ENCODE results near the gene PCK1.
"Not testable (repeated sequence)": the region's sequence is repeated elsewhere in the genome, so short reads cannot be mapped to it uniquely, and the experiment has no call there.

PCK1 gene

GRCh38 chr20:57560554-57561355 is at the start of gene PCK1:
TSS of gene PCK1 (plus strand) at chr20:57561110. CDS start at chr20:57561412, 302 bp downstream.
- no peak for DNase-seq

GRCh38 chr20:57511709-57512108 is 49.2 kb upstream of the PCK1 start:
- not testable (repeated sequence) for DNase-seq

- no peak for DNase-seq
These were observed 48.5 kb upstream of the PCK1 start for GRCh38 chr20:57512432-57512831.

GRCh38 chr20:57513199-57513598 is 47.7 kb upstream of the PCK1 start:
- no peak for DNase-seq

- DNase-seq: peak; percentile 26 to 74
These were observed 46.6 kb upstream of the PCK1 start for GRCh38 chr20:57514273-57514751.

GRCh38 chr20:57517904-57518303 is 43.0 kb upstream of the PCK1 start:
- no peak for DNase-seq

- no peak for DNase-seq
These were observed 38.4 kb upstream of the PCK1 start for GRCh38 chr20:57522380-57523140.

GRCh38 chr20:57523782-57524181 is 37.1 kb upstream of the PCK1 start:
- no peak for DNase-seq

- DNase-seq: no peak
These were observed 36.3 kb upstream of the PCK1 start, which contains the start of gene CTCFL for GRCh38 chr20:57524511-57525176. TSS of gene CTCFL (minus strand) at chr20:57525140. CDS start at chr20:57524205, 935 bp downstream.

GRCh38 chr20:57525328-57526086 is 35.4 kb upstream of the PCK1 start:
- no peak for DNase-seq

- DNase-seq: no peak
These were observed 34.6 kb upstream of the PCK1 start for GRCh38 chr20:57526087-57526884.

GRCh38 chr20:57526885-57527460 is 33.9 kb upstream of the PCK1 start:
- no peak for DNase-seq

- DNase-seq: no peak
These were observed 33.2 kb upstream of the PCK1 start for GRCh38 chr20:57527728-57528127.

- no peak for DNase-seq
These were observed 32.8 kb upstream of the PCK1 start for GRCh38 chr20:57528148-57528547.

- no peak for DNase-seq
These were observed 31.7 kb upstream of the PCK1 start for GRCh38 chr20:57529160-57529585.

GRCh38 chr20:57529810-57530209 is 31.1 kb upstream of the PCK1 start:
- no peak for DNase-seq

- no peak for DNase-seq
These were observed 30.5 kb upstream of the PCK1 start for GRCh38 chr20:57530327-57530981.

GRCh38 chr20:57532104-57532503 is 28.8 kb upstream of the PCK1 start:
- DNase-seq: no peak

- no peak for DNase-seq
These were observed 25.6 kb upstream of the PCK1 start for GRCh38 chr20:57535297-57535696.

- DNase-seq: no peak
These were observed 24.7 kb upstream of the PCK1 start for GRCh38 chr20:57536120-57536708.

All from NCI-H524 (cell line).